SU-DHL-6 (cell line): ENCODE results near the gene ZNF674.
"Not testable (repeated sequence)": the region's sequence is repeated elsewhere in the genome, so short reads cannot be mapped to it uniquely, and the experiment has no call there.

Experiments used
- CTCF ChIP-seq: fragments of 200-600 bp; sonication (generic); IDR thresholded peaks from one replicate; pipeline ENCODE4 v1.5.1; 2017; ENCODE audit warnings: antibody characterized with exemption, mild to moderate bottlenecking, low read length, moderate library complexity; ENCODE audit not compliant: insufficient read depth, poor library complexity, severe bottlenecking
- EZH2phosphoT487 ChIP-seq: fragments of 200-600 bp; sonication (generic), shearing (Covaris generic); conservative IDR thresholded peaks from 2 replicates; pipeline ENCODE4 v1.6.1; 2018; ENCODE audit warnings: mild to moderate bottlenecking, antibody characterized with exemption, low read length, moderate library complexity, mixed read lengths

- TF ChIP-seq CTCF, EZH2phosphoT487: not testable (repeated sequence)
These were observed 694 bp downstream of the ZNF674 start for GRCh38 chrX:46544527-46544926.
